Measurements from ENCODE around the gene SYMPK. TPM values are rescaled to one million over a fixed set of nuclear protein-coding genes. Genes with fewer than 3 reads are reported as not detected.

The SYMPK gene
- total RNA-seq, 2 donors from 2014 or later = 55.7 to 101 TPM

DNA sequence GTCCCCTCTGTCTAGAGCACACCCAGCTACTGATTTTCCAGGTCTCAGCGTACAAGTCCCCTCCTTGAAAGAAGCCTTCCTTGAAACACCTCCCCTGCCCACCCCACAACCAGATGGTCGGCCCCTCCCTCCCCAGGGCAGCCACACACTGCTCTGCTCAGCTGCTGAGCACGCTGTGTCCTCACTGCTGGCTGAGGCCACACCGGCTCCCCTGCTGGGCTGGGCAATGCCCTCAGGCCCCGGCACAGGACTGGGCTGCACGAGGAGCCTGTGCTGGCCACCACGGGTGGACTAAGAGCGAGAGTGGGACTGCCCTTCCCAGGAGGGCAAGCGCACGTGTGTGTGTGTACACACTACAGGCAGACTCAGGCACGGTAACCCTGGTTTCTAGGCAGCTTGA is 36.0 kb downstream of the SYMPK start:
- H3K4me1 ChIP-seq = peaks cover 4% of the 10 kb centered on the region
- intact Hi-C loops (cut with DNase I) = no loop called here
- no peak overlapping the region for H3K9ac ChIP-seq (ENCODE audit: low read depth in 2 of 2, low read length in 2 of 2)
- H3K36me3 ChIP-seq = peaks cover 18% of the 10 kb centered on the region
- no peaks in the 10 kb centered on the region for H3K9me3 ChIP-seq
- no peak overlapping the region for H3K27ac ChIP-seq
- H3K27me3 ChIP-seq = no peaks in the 10 kb centered on the region
- no peak overlapping the region for H3K4me3 ChIP-seq
- no peak for DNase-seq
- TF ChIP-seq, protein P1, sequence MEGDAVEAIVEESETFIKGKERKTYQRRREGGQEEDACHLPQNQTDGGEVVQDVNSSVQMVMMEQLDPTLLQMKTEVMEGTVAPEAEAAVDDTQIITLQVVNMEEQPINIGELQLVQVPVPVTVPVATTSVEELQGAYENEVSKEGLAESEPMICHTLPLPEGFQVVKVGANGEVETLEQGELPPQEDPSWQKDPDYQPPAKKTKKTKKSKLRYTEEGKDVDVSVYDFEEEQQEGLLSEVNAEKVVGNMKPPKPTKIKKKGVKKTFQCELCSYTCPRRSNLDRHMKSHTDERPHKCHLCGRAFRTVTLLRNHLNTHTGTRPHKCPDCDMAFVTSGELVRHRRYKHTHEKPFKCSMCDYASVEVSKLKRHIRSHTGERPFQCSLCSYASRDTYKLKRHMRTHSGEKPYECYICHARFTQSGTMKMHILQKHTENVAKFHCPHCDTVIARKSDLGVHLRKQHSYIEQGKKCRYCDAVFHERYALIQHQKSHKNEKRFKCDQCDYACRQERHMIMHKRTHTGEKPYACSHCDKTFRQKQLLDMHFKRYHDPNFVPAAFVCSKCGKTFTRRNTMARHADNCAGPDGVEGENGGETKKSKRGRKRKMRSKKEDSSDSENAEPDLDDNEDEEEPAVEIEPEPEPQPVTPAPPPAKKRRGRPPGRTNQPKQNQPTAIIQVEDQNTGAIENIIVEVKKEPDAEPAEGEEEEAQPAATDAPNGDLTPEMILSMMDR (IDR thresholded peaks at IDR 0.05) = no peak

DNA sequence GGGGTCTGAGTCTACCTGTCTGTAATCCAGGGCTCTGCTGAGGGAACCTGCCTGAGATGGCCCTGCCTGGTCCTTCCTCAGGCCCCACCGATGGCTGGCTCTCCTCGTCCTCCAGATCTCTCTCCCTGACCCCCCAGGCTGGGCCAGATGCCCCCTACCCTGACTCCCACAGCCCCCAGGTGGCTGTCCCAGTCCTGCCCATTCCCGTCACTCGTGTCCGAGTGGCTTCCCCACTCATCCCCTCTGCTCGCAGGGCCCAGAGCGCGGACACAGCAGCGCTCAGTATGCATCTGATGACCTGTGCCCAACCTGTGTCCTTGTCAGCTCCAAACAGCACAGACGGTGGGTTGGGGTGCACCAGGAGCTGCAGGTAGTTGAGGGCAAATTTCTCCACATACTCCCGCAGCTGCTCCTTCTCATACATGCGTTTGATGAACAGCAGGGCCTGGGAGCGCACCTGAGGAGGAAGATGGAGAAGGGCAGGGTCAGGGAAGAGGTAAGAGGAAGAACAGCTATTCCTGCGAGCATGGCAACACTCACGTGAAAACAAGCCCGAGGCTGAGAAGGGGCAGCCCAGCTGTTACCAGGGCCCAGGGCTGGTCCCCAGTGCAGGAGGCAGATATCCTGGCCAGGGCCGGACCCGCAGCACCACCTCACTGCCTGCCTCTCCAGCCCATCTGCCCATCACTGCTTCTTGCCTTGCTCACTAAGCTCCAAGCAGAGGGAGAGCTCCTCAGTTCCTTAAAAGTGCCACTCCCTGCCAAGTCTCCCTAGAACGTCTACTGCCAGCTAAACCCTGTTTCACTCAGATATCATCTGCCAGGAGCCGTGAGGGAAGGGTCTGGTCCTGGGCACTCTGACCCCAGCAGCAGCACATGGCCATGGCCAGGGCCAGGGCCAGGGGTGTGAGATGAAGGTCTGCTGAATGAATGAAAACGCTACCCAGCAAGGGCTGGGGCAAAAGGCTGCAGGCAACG is 36.7 kb downstream of the SYMPK start:
- Histone ChIP-seq H3K4me3 (no peak overlapping the region), H3K9ac (ENCODE audit: low read depth in 2 of 2, low read length in 2 of 2) (no peak overlapping the region), H3K27me3 (no peaks in the 10 kb centered on the region), H3K9me3 (no peaks in the 10 kb centered on the region), H3K27ac (no peak overlapping the region), H3K4me1 (peaks cover 4% of the 10 kb centered on the region), H3K36me3 (peaks cover 15% of the 10 kb centered on the region)
- TF ChIP-seq, protein P1 (IDR thresholded peaks at IDR 0.05) = no peak
- intact Hi-C loops (cut with DNase I) = no loop called here
- no peak for DNase-seq

DNA sequence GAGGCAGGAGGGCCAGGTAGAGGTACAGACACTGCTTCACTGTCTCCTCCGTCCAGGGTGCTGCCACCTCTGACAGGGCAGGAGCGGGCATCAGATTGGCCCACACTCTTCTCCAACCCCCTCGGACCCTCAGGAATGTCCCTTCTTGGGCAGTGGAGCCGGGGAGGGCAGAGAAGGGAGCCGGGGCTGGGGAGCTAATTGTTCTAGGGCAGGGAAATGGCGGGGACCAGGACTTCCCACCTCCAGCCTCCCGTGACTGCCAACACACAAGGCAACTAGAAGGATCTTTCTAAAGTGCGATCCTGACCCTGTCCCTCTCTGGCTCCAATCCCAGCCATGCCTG is 37.7 kb downstream of the SYMPK start:
- peaks cover 14% of the 10 kb centered on the region for H3K36me3 ChIP-seq
- H3K9me3 ChIP-seq = no peaks in the 10 kb centered on the region
- no peak overlapping the region for H3K27ac ChIP-seq
- H3K4me1 ChIP-seq = peaks cover 4% of the 10 kb centered on the region
- no peak for DNase-seq
- no peak overlapping the region for H3K4me3 ChIP-seq
- H3K27me3 ChIP-seq = no peaks in the 10 kb centered on the region
- intact Hi-C loops (cut with DNase I) = no loop called here
- no peak overlapping the region for H3K9ac ChIP-seq (ENCODE audit: low read depth in 2 of 2, low read length in 2 of 2)
- TF ChIP-seq, protein P1 (IDR thresholded peaks at IDR 0.05) = no peak

DNA sequence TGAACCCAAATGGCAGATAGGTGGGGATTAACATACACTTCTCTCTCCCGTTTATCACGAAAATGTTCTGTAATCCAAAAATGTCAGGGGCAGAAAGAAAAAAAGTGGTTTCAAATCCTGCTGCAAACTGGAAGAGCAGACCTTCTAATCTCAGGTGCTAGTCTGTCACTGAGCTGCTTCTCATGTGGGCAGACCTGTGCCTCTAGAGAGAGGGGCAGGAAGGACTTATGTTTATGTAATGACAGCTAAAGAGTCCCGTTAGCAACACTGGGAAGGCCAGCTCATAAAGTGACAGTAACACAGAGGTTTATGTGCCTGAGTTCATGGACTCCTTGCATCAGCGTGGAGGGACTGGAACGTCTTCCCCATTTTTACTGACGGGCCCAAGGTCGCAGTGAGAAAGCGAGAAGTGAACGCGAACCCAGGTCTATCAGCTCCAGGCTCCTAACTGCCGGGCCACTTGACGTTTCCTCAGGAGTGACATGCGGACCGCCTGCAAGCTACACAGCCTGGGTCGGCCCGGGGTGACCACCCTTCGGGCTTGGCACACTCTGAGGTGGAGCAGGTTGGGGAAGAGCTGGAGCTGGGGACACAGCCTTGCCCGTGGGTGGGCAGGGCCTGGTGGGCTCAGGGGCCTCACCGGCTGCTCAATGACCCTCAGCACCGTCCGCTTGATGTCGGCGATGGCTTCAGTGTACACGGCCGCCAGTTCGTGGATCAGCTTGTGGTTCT is 38.2 kb downstream of the SYMPK start:
- intact Hi-C loops (cut with DNase I) = no loop called here
- DNase-seq = no peak
- H3K36me3 ChIP-seq = peaks cover 8% of the 10 kb centered on the region
- H3K27ac ChIP-seq = no peak overlapping the region
- H3K4me1 ChIP-seq = peaks cover 4% of the 10 kb centered on the region
- H3K27me3 ChIP-seq = no peaks in the 10 kb centered on the region
- TF ChIP-seq, protein P1 (IDR thresholded peaks at IDR 0.05) = no peak
- no peaks in the 10 kb centered on the region for H3K9me3 ChIP-seq
- H3K9ac ChIP-seq (ENCODE audit: low read depth in 2 of 2, low read length in 2 of 2) = no peak overlapping the region
- H3K4me3 ChIP-seq = no peak overlapping the region

DNA sequence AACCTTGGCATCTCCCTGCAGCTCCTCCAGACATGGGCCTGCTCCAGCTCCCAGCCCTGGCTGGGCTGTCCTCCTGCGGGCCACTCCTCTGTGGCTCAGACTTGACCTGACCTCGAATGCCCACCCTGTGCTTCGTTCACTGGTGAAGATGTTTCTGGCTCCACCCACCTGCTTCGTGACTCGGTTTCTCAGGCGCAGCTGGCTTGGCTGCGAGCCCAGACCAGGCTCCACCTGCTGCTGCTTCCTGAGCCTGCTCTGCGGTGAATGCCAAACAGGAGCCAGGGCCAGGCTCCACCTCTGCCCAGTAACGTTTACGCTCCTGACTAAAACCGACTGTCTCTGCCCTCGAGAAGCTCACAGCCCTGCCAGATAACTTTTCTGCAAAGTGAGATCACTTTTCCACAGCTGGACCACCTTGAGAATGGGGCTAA is 38.9 kb downstream of the SYMPK start:
- intact Hi-C loops (cut with DNase I) = no loop called here
- DNase-seq = peak; percentile 53
- Histone ChIP-seq H3K27me3 (no peaks in the 10 kb centered on the region), H3K4me1 (peaks cover 4% of the 10 kb centered on the region), H3K9ac (ENCODE audit: low read depth in 2 of 2, low read length in 2 of 2) (no peak overlapping the region), H3K4me3 (no peak overlapping the region), H3K27ac (no peak overlapping the region), H3K36me3 (peaks cover 5% of the 10 kb centered on the region), H3K9me3 (no peaks in the 10 kb centered on the region)
- TF ChIP-seq, protein P1 (IDR thresholded peaks at IDR 0.05) = no peak
